Activated CD8-positive, alpha-beta T cell treated with anti-CD3 and anti-CD28 coated beads for 36 hours (primary cell): Measurements from ENCODE around the gene VAV2. TPM values are rescaled to one million over a fixed set of nuclear protein-coding genes. Genes with fewer than 3 reads are reported as not detected.

ENCODE experiments used
- ATAC-seq: fragments of 200-7000 bp; cut with Tn5 transposase; one replicate; pipeline ENCODE4 v1.10.0; 2021; ENCODE audit warnings: mild to moderate bottlenecking, moderate library complexity
- CTCF ChIA-PET: fragments of 350-600 bp; sonication (Branson Sonifier 250); formaldehyde crosslinking; loops from one replicate; lab custom pipeline; 2021; ENCODE audit warnings: antibody characterized with exemption; lab: Charles Lee
- POLR2A ChIA-PET: fragments of 350-600 bp; sonication (Branson Sonifier 250); formaldehyde crosslinking; loops from one replicate; lab custom pipeline; 2021; ENCODE audit warnings: antibody characterized with exemption; lab: Charles Lee
- DNase-seq: peaks from one replicate; pipeline ENCODE4 v3.0.0-alpha.2; 2020
- H3K27ac Mint-ChIP-seq: one replicate; pipeline ENCODE4 v1.8.0; 2021; ENCODE audit warnings: mild to moderate bottlenecking, mixed read lengths
- H3K27me3 Mint-ChIP-seq: one replicate; pipeline ENCODE4 v1.8.0; 2021; ENCODE audit warnings: mixed read lengths
- H3K36me3 Mint-ChIP-seq: one replicate; pipeline ENCODE4 v1.8.0; 2021; ENCODE audit warnings: low read depth, mixed read lengths
- H3K4me1 Mint-ChIP-seq: one replicate; pipeline ENCODE4 v1.8.0; 2021; ENCODE audit warnings: low read depth, mixed read lengths
- H3K4me3 Mint-ChIP-seq: one replicate; pipeline ENCODE4 v1.8.0; 2021; ENCODE audit warnings: mild to moderate bottlenecking, moderate library complexity, mixed read lengths
- H3K9me3 Mint-ChIP-seq: one replicate; pipeline ENCODE4 v1.8.0; 2021; ENCODE audit warnings: mixed read lengths
- intact Hi-C: fragments of 100-400 bp; cut with micrococcal nuclease; formaldehyde crosslinking; loops from one replicate; pipeline ENCODE4 v1.10.0; 2022
- total RNA-seq, 2 experiments: library from RNA; stranded (reverse); gene quantifications; one replicate each; pipeline ENCODE4 v1.2.3, GENCODE V29; 2021
- TF ChIP-seq, protein P1 (sequence below): fragments of 200-600 bp; IDR thresholded peaks from one replicate; pipeline ENCODE4 v1.8.0; 2022; ENCODE audit warnings: antibody characterized with exemption, mild to moderate bottlenecking

VAV2 gene
- total RNA-seq, 2 experiments from 2014 or later, result 5.1 to 5.4 TPM

GRCh38 chr9:133855371-133855770 lies 136.8 kb downstream of the VAV2 start:
- Mint-ChIP-seq H3K4me3 (no peak overlapping the region), H3K27ac (no peak overlapping the region), H3K9me3 (no peaks in the 10 kb centered on the region), H3K27me3 (no peaks in the 10 kb centered on the region), H3K4me1 (no peaks in the 10 kb centered on the region), H3K36me3 (no peaks in the 10 kb centered on the region)
- POLR2A ChIA-PET, result no interaction called here
- DNase-seq (no peak), ATAC-seq (no peak)
- TF ChIP-seq, protein P1, sequence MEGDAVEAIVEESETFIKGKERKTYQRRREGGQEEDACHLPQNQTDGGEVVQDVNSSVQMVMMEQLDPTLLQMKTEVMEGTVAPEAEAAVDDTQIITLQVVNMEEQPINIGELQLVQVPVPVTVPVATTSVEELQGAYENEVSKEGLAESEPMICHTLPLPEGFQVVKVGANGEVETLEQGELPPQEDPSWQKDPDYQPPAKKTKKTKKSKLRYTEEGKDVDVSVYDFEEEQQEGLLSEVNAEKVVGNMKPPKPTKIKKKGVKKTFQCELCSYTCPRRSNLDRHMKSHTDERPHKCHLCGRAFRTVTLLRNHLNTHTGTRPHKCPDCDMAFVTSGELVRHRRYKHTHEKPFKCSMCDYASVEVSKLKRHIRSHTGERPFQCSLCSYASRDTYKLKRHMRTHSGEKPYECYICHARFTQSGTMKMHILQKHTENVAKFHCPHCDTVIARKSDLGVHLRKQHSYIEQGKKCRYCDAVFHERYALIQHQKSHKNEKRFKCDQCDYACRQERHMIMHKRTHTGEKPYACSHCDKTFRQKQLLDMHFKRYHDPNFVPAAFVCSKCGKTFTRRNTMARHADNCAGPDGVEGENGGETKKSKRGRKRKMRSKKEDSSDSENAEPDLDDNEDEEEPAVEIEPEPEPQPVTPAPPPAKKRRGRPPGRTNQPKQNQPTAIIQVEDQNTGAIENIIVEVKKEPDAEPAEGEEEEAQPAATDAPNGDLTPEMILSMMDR, result no peak
- intact Hi-C loops, result no loop called here
- CTCF ChIA-PET, result no interaction called here

- H3K27ac Mint-ChIP-seq, result no peak overlapping the region
- intact Hi-C loops, result no loop called here
Observed at GRCh38 chr9:133854765-133855164, 137.4 kb downstream of the VAV2 start.

DNA sequence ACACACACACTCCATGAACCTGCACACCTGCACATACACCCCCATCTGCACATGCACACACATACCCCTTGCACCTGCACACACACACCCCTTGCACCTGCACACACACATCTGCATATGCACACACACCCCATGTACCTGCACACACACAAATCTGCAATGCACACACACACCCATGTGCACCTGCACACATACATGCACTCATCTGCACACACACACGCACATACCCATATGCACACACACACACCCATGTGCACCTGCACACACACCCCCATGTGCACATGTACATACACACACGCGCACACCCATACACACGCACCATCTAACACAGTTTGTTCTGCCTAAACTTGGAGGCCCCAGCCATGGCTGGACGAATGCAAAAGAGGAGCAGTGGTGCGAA lies 138.1 kb downstream of the VAV2 start:
- CTCF ChIA-PET, result no interaction called here
- POLR2A ChIA-PET, result interaction anchor here (1.0 kb wide), 1 partner anchor 24 kb away, joined by 3 read pairs; no protein-coding TSS in a partner anchor
- ATAC-seq (no peak), DNase-seq (no peak)
- intact Hi-C loops, result no loop called here
- Mint-ChIP-seq H3K36me3 (no peaks in the 10 kb centered on the region), H3K27me3 (no peaks in the 10 kb centered on the region), H3K9me3 (no peaks in the 10 kb centered on the region), H3K27ac (no peak overlapping the region), H3K4me3 (no peak overlapping the region), H3K4me1 (no peaks in the 10 kb centered on the region)
- TF ChIP-seq, protein P1, result no peak

More at GRCh38 chr9:133854765-133855164, 137.4 kb downstream of the VAV2 start:
- ATAC-seq, result no peak
- Mint-ChIP-seq H3K4me3 (no peak overlapping the region), H3K36me3 (no peaks in the 10 kb centered on the region), H3K27me3 (no peaks in the 10 kb centered on the region), H3K4me1 (no peaks in the 10 kb centered on the region), H3K9me3 (no peaks in the 10 kb centered on the region)
- POLR2A ChIA-PET, result no interaction called here
- TF ChIP-seq, protein P1, result no peak
- CTCF ChIA-PET, result no interaction called here
- no peak for DNase-seq

DNA sequence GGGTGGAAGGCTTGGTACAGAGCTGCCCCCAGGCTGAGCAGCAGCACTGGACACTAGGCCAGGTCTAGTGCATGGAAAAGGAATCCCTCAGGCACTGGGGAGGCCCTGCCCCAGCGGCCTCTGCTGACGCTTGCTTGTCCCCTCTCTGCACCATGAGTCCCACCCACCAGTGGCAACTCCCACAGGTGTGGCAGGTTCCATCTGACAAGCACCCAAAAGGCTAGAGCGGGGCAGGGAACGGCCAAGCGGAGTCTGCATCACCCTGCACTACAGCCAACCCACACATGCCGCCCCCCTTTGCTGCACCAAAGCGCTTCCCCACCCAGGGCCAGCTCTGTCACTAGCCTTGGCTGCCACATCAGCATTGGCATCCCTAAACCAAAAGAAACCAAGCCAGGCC lies 138.8 kb downstream of the VAV2 start:
- Mint-ChIP-seq H3K9me3 (no peaks in the 10 kb centered on the region), H3K36me3 (no peaks in the 10 kb centered on the region), H3K4me1 (no peaks in the 10 kb centered on the region), H3K27ac (no peak overlapping the region), H3K4me3 (no peak overlapping the region), H3K27me3 (no peaks in the 10 kb centered on the region)
- ChIA-PET CTCF (no interaction called here), POLR2A (interaction anchor here (1.0 kb wide), 1 partner anchor 25 kb away, joined by 3 read pairs; no protein-coding TSS in a partner anchor)
- DNase-seq (no peak), ATAC-seq (no peak)
- intact Hi-C loops, result no loop called here
- TF ChIP-seq, protein P1, result no peak

- Mint-ChIP-seq H3K27me3 (no peaks in the 10 kb centered on the region), H3K9me3 (no peaks in the 10 kb centered on the region), H3K36me3 (no peaks in the 10 kb centered on the region), H3K4me1 (no peaks in the 10 kb centered on the region), H3K27ac (no peak overlapping the region), H3K4me3 (no peak overlapping the region)
- intact Hi-C loops, result no loop called here
- ChIA-PET POLR2A (no interaction called here), CTCF (interaction anchor here (1.0 kb wide), 1 partner anchor 142 kb away, joined by 3 read pairs; no protein-coding TSS in a partner anchor)
- TF ChIP-seq, protein P1, result no peak
- ATAC-seq, result no peak
- DNase-seq, result no peak
Observed at GRCh38 chr9:133852431-133852830, 139.7 kb downstream of the VAV2 start.
